DOHH2 (cell line): Measurements from ENCODE around the gene ZWILCH.

Experiments
- EZH2phosphoT487 ChIP-seq: fragments of 200-600 bp; sonication (generic); IDR thresholded peaks from 2 replicates; pipeline ENCODE4 v1.6.1; 2017; ENCODE audit warnings: borderline replicate concordance, mild to moderate bottlenecking, antibody characterized with exemption, low read length, moderate library complexity, mixed read lengths
- TF ChIP-seq, protein P1 (sequence below): fragments of 200-600 bp; sonication (generic); IDR thresholded peaks from one replicate; pipeline ENCODE4 v1.5.1; 2014; ENCODE audit warnings: antibody characterized with exemption, mild to moderate bottlenecking, low read depth, low read length; ENCODE audit not compliant: poor library complexity, severe bottlenecking

DNA sequence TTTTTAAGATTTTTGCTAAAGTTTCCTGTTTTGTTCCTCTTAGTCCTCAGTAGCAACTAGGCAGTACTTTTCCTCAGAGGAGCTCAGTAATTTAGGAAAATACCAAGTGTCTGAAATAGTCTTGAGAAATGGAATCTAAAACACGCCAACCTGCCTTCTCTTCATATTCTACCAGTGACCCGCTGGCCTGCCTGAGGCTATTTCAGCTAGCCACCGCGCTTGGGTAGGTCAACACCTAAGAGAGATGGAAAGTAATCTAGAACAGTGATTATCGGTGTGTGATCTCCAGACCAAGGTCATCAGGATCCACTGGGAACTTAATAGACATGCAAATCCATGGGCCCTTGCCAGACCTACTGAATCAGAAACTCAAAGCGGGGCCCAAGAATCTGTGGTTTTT, 53.1 kb downstream of the ZWILCH start:
- TF ChIP-seq, protein P1, sequence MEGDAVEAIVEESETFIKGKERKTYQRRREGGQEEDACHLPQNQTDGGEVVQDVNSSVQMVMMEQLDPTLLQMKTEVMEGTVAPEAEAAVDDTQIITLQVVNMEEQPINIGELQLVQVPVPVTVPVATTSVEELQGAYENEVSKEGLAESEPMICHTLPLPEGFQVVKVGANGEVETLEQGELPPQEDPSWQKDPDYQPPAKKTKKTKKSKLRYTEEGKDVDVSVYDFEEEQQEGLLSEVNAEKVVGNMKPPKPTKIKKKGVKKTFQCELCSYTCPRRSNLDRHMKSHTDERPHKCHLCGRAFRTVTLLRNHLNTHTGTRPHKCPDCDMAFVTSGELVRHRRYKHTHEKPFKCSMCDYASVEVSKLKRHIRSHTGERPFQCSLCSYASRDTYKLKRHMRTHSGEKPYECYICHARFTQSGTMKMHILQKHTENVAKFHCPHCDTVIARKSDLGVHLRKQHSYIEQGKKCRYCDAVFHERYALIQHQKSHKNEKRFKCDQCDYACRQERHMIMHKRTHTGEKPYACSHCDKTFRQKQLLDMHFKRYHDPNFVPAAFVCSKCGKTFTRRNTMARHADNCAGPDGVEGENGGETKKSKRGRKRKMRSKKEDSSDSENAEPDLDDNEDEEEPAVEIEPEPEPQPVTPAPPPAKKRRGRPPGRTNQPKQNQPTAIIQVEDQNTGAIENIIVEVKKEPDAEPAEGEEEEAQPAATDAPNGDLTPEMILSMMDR: no peak
- TF ChIP-seq EZH2phosphoT487: no peak
